D721Med (cell line): ENCODE results near the gene SLC17A7.
A peak's percentile ranks its signal among the peaks of the same experiment; 100 is the strongest.

ENCODE experiments used
- DNase-seq: peaks from one replicate; pipeline ENCODE4 v3.0.0; 2011; ENCODE audit warnings: low spot score; ENCODE audit not compliant: insufficient read length
- FAIRE-seq: peaks from 2 replicates; lab custom pipeline; 2011; peaks lifted over from hg19 to GRCh38; lab: Jason Lieb, UNC
- TF ChIP-seq, protein P1 (sequence below): IDR thresholded peaks from 2 replicates; pipeline ENCODE4 v1.5.1; 2012; ENCODE audit warnings: mild to moderate bottlenecking, control low read depth; ENCODE audit not compliant: insufficient read depth; ENCODE audit errors: missing control alignments

The SLC17A7 gene

DNA sequence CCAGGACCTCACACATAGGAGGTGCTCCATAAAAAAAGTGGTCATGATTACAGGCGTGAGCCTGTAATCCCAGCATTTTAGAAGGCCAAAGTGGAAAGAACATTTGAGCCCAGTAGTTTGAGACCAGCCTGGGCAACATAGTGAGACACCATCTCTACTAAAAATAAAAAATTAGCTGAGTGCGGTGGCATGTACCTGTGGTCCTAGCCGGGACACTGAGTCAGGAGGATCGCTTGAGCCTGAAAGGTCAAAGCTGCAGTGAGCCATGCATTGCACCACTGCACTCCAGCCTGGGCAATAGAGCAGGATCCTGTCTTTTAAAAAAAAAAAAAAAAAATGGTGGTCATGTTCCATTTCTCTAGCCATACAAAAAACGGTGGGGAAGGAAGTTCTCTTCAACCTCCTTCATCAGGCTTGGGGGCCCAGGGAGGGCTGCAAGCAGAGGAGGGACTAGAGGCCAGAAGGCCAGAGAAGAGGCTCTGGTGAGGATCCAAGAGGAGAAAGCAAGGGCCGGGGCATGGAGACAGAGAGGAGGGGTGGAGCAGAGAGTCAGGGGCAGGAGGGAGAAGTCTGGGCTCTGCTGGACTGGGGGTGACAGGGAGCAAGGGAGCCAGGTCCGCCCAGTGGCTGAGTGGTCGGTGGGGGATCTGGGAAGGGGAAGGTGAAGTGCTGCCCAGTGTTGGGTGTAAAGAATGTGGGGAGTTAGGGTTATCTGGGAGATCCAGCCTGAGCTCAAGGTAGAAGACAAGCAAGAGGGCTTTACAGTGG is 44.4 kb downstream of the SLC17A7 start:
- peak; percentile 5 for DNase-seq
- TF ChIP-seq, protein P1, sequence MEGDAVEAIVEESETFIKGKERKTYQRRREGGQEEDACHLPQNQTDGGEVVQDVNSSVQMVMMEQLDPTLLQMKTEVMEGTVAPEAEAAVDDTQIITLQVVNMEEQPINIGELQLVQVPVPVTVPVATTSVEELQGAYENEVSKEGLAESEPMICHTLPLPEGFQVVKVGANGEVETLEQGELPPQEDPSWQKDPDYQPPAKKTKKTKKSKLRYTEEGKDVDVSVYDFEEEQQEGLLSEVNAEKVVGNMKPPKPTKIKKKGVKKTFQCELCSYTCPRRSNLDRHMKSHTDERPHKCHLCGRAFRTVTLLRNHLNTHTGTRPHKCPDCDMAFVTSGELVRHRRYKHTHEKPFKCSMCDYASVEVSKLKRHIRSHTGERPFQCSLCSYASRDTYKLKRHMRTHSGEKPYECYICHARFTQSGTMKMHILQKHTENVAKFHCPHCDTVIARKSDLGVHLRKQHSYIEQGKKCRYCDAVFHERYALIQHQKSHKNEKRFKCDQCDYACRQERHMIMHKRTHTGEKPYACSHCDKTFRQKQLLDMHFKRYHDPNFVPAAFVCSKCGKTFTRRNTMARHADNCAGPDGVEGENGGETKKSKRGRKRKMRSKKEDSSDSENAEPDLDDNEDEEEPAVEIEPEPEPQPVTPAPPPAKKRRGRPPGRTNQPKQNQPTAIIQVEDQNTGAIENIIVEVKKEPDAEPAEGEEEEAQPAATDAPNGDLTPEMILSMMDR, result no peak
- FAIRE-seq, result no peak

DNA sequence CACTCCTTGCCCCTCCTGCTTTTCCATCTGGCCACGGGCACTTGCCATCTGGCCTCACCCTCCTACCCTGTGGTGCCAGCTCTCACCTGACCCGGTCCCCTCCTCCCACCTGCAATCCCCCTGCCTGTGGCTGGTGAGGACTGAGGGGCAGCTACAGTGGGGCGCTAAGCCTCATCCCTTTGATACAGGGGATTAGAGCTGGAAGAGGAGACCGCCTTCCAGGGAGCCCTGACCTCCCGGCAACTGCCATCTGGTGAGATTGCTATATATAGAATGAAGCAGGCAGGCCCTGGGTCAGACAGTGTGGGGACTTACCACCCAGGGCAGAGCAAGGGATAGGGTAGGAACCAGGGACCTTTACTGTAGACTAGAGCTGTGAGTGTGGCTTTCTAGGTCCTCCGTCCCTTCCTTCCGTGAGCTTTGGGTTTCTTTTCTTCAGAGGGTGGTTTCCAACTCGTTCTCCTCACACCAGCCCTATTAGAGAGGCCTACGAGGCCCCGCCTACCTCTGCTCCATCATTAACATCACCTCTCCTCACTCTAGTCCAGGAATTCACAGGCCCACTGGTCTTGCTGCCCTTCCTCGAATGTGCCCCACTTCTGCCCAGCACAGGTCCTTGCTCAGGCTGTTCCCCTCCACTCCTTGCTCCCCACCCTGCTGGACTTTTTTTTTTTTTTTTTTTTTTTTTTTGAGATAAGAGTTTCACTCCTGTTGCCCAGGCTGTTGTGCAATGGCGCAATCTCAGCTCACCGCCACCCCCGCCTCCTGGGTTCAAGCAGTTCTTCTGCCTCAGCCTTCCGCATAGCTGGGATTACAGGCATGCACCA is 45.5 kb downstream of the SLC17A7 start:
- DNase-seq, result peak; percentile 73
- TF ChIP-seq, protein P1, result no peak
- no peak for FAIRE-seq

DNA sequence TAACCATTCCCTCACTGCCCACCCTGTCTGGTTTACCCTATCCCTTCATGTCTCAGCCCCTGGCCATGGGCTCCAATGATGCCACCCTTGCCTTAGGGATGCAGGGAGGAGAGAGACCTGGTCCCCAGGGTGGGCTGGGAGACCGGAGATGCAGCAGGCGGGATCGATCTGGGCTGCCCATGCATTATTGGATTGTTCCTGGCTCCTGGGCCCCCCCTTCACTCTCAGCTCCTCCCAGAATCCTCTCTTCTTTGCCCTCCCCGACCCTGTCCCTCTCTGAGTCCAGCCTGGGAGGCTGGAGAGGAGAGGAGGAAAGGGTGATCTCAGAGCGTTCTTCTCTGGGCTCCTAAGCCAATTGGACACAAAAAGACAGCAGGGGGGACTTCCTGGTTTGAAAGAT is 47.4 kb downstream of the SLC17A7 start:
- TF ChIP-seq, protein P1, result no peak
- no peak for FAIRE-seq

DNA sequence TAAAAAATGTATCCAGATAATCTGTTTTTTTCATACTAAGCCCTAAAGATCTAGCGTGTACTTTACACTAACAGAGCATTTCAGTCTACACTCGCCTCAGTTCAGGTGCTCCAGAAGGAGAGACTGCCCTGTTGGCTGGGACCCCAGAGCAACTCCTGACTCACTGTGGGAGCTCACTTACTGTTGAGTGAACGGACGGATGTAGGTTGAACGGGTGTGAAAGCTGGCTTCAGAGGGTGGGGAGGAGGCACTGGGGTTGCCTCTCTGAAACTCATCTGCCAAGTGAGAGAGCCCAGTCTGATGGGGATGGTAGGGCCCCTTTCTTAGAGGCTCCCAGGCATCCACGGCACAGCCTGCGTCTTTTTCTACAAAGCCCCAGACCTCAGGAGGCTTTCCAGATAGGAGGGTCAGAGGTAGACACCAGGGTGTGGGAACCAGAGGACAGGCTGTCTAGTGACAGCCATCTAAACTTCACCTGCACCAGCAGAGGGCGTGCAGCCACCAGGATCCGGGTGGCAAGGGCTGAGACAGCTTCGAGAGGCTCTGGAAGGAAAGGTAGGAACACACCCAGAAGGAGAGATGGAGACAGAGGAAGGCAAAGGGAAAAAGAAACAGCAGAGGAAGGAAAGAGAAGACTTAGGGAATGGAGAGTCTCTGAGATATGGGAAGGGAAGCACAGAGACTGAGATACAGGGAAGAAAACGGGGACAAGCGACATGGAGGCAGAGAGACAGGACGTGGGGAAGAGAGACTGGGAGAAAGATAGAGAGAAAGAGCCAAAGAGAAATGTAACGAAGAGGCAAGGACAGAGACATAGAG is 49.5 kb downstream of the SLC17A7 start:
- TF ChIP-seq, protein P1, result peak; percentile 99
- peak; percentile 84 for FAIRE-seq
- peak; percentile 66 for DNase-seq

More for the DNA sequence above, 47.4 kb downstream of the SLC17A7 start:
- DNase-seq, result no peak

DNA sequence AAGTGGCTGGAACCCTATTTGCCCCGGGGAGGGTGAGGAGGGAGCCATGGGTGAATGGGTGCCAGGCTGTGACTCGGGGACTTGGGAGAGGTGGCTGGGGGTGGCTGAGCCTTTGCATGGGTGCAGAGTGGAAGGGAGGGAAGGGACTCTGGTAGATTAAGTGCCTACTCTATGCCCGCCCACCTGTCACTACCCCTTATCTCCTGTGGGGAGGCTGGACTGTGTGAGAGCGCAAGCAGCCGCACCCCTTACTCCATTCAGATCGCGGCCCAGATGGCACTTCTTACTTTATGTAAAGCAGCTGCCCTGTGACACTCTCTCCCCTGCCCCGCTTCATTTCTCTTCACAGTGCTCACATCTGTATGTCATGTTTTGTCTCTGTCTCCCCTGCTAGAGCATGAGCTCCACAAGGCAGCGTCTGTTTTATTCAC is 50.4 kb downstream of the SLC17A7 start:
- TF ChIP-seq, protein P1, result no peak
- no peak for DNase-seq
- no peak for FAIRE-seq

DNA sequence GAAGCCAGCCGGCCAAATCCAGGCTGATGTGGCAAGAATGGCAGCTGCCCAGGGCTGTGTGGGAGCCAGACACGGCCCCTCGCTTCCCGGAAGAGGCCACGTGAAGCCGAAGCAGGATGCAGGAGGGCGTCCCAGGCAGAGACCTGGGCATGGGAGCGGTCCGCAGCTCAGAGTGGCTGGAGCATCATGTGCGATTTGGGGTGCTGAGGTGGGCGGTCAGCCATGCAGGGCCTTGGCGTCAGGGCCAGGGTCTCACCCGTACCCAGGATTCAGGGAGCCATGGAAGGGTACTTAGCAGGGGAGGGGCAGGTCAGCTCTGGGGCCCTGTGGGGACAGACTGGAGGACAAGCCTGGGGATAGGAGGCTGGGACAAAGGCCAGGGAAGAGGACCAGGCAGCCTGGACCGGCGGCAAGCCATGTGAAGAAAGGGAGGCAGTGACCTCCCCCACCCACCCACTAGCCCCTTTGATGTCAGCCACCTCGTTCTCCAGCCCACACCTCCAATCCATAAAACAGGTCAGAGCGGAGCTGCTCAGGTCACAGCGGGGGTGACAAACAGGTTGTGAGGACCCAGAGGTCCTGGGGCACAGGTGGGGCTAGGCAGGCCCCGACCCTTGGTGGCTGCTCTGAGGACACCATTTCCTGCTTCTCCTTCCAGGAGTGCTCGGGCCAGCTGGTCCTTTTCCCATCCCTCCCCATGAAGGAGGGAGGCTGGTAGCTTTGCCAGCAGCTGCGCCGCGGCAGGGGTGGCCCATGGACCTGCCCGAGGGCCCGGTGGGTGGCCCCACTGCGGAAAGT is 51.0 kb downstream of the SLC17A7 start:
- FAIRE-seq (no peak), DNase-seq (no peak)
- TF ChIP-seq, protein P1, result no peak
